HG03558 (cell line): ENCODE data around the gene MSI2.

ENCODE experiments used
- ATAC-seq: cut with Tn5 transposase; IDR thresholded peaks from one replicate; pipeline ENCODE4 v1.9.1; 2021; ENCODE audit warnings: moderate number of reproducible peaks; ENCODE audit not compliant: unreplicated experiment; ENCODE audit errors: extremely low read depth

Gene MSI2

DNA sequence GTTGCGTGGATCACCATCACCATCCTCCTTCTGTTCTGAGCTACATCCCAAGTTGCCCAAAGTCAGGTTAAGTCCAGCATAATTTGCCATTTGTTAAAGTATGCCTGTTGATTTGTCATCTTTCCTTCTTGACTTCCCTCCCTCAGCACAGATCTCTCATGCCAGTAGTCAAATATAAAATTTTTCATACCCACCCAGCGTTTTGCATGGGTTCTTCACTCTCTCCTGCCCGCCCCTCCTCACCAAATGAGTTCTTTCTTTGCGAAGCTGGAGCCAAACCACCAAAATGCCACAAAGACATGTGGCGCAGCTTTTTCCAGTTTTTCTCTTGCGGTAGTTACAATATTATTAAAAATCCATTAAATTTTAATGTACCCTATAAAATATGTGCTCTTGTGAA, 167.2 kb downstream of the MSI2 start:
- ATAC-seq: no peak

DNA sequence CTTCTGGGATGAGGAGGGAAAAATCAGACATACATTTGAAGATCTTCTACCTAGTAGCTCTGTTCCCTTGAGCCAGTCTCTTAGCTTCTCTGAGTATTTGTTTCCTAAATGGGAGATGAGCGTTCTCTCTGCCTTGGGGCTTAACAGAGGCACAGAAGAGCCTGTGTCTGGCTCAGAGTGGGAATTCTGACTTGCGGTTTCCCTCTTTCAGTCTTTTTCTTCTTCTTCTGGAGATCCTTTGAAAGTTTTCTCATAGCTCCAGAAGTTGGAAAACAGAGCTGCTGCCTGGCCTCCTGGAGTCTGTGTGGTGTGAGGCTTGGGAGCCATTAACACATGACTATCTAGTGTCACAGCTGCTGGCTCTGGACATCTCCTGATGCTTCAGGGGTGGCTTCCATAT, 167.9 kb downstream of the MSI2 start:
- ATAC-seq: no peak

DNA sequence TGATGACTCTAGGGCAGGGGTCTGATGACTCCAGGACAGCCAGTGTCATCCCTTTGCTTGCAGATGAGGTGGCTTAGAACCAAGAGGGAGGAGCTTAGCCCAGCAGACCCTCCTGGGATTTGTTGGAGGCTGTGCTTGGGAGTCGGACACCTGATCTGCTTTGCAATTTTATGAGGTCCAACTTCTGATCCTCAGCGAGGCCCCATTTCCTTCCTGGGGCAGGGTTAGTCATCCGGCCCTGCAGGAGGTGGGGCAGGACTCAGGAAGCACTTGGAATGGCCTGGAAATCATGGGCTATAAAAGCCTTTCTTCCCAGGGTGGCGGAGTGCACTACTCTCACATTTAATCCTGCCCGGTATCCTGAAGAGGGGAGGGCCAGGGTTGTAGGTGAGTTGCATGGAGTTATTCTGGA, 168.5 kb downstream of the MSI2 start:
- no peak for ATAC-seq

DNA sequence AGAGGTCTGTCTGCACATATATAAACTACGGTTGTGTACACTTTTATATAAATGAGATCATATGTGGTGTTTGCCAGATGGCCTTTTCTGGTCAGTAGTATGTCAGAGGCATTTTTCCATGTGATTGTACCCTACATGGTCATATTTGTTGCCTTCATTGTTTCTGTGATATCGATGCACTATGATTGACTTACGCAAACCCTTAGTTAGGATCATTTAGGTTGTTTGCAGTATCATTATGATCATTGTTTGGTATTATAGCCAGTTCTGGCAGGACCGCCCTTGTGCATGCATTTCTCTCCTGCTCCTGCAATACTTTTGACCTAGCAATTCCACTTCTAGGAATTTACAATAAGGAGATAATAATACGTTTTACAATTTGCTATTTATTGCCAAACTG, 169.1 kb downstream of the MSI2 start:
- ATAC-seq: no peak

DNA sequence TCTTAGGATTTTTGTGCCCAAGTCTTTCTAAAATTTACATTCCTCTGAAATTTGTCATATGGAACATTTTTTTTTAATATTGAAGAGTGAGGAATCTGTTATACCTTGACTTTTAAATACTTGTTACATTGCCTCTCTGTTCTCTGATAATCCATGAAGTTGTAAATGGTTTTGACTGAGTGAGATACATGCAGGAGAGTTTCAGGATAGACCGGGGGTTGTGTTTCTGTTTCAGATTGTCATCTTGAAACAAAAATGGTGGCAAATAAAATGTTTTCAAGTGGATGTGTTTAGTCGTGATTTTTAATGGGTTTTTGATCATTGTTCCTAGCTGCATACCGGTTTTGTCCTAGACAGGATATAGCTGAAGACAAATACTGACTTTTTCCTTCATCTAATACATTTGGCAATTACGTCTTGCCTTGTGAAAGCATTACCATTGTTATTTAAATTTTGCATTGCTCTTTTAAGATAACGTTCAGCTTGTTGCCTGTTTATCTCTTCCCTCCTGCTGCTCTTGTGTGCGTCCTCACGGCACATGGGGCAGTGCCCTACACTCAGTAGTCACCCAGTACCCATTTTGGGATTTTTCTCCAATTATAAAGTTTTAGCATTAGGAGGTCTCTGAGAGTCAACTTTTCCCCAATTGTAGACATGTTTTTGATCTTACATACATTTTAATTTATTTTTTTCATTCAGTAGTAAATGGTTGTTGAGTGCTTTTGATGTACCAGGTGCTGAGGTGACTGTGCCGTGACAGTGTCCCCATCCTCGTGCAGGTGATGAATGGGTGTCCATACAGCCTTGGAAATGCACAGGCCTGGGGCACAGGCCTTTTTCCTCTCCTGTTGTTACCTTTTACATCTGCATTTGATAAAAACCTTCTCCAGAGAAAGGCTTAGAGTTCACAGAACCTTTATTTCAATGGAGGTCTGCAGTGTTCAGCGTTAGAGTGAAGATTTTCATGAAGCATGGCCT, 169.9 kb downstream of the MSI2 start:
- no peak for ATAC-seq

DNA sequence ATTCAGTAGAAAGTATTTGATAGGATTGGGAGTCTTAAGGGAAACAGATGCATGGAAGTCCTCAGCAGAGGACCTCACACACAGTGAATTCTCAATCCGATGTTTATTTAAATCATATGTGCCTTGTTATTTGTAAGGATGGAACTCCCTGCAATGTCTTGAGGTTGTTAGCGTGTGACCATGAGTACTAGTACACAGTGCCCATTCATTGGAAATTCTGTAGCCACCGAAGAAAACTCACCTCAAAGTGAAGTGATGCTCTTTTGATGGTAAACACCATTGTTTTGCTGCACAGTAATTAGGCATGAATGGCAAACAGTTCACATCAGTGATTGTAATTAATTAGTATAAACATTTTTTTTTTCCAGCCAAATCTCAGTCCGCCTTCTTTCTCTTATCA, 173.6 kb downstream of the MSI2 start:
- no peak for ATAC-seq

DNA sequence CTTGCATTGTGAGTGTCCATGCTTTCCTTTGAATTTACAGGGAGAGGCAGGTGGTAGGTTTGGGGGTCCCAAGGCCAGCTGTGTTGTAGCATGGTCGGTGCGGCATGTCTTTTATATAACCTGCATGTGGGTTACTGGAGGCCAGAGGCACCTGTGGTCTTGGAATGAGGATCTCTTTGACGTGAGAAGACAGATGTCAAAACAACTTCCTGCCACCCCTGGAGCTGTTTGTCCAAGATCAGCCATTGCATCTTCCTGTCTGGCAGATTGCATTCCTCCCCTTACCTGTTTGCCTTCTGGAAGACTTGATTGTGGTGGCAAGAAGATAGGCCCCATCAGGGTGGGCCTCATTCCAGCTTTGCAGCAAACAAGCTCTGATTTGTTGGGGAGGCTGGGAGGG, 175.1 kb downstream of the MSI2 start:
- no peak for ATAC-seq

DNA sequence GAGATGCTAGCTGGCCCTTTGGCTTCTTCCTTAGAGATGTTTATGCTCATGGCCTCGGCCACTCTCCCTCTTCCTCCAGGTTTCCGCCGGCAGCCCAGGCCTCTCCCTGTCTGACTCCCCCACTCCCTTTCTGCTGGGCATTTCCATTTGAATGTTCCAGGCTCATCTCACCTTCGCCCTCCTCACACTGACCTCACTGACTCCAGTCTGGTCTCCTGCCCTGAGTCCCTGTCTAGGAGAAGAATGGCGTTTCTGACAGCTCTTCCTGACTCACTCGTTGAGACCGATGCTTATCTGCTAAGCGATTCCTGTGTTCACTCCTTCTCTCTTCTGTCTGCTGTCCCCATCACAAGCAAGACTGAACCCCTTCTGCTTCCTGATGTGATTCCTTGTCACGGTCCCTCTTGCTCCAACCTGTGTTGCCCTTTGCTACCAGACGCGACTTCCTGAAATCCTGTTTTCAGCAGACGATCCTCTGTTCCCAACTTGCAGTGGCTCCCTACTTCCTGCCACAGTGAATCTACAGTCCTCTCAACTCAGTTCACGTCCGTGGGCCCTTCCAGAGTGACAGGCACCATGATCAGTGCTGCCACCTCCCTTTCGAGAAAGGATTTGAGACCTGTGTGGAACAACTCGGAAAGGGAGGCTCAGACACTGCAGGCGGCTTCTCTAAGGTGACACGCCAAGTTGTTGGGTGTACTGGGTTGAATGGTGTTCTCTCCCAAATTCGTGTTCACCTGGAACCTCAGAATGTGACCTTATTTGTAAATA, 176.4 kb downstream of the MSI2 start:
- no peak for ATAC-seq

DNA sequence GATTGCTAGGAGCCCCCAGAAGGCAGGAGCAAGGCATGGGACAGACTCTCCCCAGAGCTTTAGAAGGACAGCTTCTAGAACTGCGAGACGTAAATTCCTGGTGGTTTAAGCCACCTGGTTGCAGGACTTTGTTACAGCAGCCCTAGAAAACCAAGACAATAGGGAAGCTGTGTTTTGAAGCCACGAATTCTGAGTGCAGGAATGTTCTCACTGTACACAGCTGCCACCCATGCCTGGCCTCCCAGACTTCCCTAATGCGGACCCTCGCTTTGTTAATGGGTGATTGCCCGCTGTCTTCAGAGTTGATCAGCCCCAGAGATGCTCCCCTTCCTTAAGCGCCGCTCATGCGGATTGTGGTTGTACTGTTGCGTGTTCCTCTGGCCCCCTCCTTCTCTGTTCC, 177.1 kb downstream of the MSI2 start:
- no peak for ATAC-seq

DNA sequence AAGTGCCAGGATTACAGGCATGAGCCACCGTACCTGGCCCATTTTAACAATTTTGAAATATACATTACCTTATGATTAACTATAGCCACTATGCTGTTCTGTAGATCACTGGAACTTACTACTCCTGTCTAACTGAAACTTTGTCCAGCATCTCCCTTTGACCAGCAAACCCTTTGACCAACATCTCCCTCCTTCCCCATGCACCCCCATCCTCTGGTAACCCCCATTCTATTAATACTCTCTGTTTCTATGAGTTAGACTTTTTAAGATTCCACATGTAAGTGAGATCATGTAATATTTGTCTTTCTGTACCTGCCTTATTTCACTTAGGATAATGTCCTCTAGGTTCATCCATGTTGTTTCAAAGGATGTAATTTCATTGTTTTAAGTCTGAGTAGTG, 178.0 kb downstream of the MSI2 start:
- ATAC-seq: no peak

DNA sequence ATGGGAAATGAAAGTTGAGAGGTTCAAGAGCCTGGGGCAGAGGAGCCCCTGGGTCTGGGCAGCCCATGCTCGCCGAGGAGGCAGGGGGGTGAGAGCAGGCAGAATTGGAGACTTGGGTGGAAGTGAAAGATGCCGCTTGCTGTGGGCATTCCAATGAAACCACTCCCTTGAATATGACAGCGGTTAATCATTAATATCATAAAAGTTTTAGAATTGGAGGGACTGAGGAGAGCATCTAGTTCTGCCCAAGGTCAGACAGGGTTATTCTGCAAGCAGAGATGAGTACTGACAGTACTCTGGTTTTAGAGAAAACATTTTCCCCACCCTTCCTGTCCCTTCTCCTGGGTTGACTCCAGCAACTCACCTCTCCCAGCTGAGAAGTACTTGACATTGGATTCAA, 180.2 kb downstream of the MSI2 start:
- no peak for ATAC-seq

DNA sequence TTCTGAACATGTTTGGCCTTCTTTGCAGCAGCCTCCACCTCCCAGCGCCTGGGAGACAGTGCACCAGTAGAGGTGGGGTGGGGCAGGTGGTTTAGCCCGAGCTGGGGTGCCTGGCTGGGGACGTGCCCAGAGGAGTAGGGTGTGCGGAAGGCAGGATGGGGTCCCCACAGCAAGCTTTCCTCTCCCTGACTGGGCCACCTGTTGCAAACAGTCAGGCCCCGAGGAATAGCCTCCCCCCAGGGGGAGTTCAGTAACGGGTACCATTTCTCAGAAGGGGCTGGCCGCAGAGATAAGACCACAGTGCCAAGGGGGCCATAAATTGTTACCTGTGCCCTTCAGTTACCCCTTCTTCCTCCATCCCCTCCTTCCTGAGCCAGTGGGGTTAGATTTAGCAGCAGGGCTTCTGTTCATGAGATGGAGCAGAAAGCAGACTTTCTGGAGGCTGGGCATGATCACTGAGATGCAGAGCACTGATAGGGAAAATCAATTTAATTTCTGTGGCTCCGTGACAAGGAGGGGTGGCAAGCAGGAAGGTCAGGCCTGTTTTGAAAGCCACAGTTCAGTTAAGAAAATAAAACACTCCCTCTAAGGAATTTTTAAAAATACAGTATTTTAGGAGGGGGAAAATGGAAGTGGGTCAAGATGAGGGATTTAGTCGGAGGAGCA, 181.9 kb downstream of the MSI2 start:
- ATAC-seq: no peak

DNA sequence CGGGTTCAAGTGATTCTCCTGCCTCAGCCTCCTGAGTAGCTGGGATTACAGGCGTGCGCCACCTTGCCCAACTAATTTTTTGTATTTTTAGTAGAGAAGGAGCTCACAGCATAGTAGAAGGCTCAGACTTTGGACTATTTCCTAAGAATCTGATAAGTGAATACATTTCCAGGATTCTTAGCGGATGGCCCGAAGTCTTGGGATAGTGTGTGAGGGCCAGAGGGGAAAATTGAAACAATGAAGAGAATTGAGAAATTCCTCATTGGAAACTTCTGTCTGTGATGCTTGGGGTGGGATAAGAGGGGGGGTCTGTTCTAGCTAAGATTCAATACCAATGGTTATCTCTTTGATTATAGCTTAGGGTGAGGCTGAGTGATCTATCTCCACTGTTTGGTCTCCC, 183.3 kb downstream of the MSI2 start:
- ATAC-seq: no peak

DNA sequence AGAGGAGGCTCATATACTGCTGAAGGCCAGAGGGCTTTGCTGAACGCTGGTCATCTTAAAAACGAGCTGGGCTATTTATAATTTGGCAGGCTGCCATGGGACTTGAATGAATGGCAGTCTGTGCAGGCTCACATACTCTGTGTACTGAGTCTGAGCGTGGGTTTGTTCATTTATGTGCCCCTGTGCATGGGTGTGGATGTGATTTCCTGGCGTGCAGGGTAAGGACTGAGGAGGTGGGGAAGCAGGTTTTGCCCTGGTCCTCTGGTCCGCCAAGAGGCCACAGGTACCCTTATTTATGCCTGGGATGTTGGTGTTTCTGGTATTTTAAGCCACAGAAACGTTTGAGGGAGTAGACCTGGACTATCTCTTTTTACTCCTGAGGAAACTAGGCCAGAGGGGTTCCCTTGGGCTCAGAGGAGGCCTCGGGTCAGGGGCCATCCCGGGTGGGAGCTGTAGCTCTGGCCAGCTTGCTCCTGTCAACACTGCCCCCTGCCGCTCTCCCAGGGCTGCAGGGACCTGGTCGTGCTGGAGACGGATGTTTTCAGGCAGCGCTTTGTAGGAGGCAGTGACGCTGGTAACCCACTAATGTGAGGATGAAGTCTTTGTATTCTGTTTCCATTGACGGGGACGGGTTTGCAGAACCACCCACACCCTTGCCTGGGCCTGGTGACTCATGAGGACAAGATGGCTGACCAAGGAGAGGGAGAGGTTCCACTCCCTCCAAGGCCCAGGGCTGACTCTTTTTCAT, 184.4 kb downstream of the MSI2 start:
- no peak for ATAC-seq

DNA sequence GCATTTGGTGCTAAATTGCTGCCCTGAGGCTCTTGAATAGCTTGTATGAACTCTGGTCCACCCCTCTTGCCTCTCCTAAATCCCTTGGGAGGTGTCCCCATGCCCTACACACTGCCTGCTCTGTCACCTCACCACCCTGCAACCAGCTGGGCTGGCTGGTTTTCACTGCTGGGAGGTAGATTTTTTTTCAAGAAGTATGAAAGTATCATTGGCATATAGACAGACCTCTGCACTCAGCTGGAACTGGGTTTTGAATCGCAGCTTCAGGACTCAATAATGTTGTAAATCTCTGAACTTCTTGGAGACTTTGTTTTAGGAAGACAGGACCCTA, 184.9 kb downstream of the MSI2 start:
- ATAC-seq: no peak

DNA sequence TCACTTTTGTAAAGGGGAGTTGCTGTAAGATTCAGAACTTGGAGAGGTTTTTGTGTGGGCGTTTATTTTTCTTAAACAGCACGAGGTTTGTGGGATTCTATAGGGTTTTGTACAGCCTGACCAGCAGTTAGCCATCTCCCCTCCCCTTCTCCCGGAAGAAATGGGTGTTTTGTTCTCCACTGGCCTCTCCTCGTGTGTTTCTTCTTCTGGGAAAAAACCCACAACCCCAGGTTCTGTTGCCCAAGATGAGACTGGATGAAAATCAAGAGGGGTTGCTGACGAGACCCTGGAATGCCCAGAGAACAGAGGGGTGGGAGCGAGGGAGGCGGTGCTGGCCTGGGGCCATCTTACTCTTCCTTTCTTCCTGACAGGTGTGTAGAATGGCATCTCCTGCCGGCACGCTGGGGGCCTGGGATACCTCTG, 186.1 kb downstream of the MSI2 start:
- ATAC-seq: no peak

DNA sequence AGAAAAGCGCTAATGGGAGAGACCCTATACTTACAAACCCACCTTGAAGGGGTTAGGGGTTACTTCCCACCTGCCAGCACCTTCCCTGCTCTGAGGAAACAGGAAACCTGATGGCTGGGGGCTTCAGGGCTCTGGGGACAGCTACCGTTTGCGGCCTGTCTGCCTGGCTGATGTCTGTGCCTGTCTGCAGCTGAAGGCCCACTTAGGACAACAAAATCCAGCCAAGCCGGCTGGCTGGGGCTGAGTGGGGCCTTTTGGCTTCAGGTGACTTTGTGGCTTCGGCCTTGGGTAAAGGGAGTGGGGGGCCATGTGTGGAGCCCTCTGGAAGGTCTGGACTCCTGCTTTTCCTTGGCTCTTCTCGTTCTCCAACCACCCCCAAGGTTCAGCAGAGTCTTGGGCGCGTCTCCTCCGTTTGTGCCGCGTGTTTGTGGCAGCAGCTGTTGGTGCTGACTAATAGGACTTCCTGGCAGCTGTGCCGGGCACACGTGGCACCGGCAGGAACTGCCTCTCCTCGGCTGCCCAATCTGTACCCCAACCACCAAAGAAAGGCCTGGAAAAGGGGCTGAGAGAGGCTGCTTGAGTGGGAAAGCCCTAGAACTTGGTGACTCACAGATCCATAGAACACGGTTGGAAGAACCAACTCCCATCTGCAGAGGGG, 186.7 kb downstream of the MSI2 start:
- ATAC-seq: no peak

DNA sequence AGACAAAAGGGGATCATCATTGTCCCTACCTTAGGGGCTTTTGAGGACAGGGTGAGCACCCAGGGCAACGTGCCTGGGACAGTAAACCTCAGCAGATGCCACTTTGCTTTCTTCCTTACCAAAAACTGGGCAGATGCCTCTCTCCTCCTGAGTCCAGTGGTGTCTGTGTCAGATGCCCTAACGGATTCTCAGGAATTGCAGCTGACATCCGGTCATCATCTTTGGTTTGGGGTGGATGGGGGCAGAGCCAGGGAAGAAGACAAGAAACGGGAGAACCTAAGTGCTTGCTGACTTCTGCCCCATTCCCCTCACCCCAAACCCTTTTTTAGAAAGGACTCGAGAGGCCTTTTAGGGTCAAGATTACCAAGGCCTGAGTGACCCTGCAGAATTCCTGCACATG, 187.5 kb downstream of the MSI2 start:
- ATAC-seq: no peak

DNA sequence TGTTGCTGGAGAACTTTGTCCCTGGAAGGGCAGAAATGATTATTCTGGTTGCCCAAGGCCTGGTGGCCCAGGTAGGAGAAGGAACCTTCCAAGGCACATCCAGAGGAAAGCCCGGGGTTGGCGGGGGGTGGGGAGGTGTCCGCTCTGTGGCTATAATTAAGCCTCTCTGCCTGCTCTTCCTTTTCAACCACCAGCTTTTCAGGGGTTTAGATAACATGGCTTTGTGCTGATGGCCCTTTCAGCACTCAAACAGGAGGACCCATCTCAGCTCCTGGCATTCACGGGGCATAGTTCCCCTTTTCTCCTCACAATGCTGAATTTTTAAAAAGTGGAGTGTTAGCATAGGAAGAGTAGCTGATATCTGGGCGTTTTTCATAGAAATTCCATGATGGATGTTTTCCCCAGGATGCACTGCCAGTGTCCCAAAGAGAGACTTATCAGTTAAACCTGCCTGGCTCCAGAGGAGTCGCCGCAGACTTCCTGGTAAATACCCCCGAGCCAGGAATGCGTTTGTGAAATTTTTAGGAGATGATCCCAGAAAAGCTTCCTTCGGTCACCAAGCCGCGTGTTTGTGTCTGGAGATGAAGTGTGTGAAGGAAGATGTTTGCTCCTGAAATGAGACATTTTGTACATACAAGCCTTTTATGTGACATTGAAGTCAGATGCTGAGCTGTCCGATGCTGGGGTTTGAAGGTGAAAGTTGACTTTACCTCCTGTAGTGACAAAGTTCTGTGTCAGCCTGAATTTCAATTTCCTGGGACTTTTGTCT, 188.5 kb downstream of the MSI2 start:
- ATAC-seq: no peak
